Fibroblast of lung (primary cell): ENCODE data around the gene PET100.

ENCODE experiments used
- EZH2 ChIP-seq: IDR thresholded peaks from 2 replicates; pipeline ENCODE4 v1.5.1; 2012; ENCODE audit warnings: low read length, control low read depth, mild to moderate bottlenecking; ENCODE audit errors: missing control alignments
- TF ChIP-seq, protein P1 (sequence below), 2 donors: IDR thresholded peaks in 1 of 2; conservative IDR thresholded peaks in 1 of 2; 1 replicate in 1 of 2; 2 replicates in 1 of 2; pipeline ENCODE4 v1.5.1; 2011 to 2012; ENCODE audit warnings: low read length in 2 of 2, control low read depth in 1 of 2, inconsistent platforms in 1 of 2, low read depth in 1 of 2, mild to moderate bottlenecking in 1 of 2

DNA sequence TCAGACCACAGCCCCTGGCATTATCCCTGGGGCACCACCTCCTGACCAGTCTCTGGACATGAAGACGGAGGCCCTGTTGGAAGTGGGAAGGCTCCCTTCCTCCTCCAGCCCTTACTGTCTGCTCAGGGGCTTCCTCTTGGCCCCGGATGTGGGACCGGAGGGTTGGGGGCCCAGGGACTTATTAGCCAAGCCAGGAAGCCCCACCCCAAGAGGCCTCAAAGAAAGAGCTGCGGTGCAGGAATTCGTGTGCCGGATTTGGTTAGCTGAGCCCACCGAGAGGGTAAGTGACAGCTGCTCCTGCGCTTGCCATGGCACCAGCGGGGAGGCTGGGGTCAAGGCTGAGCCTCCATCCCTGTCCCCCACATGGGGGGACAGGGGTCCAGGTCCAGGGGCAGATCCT is 39.2 kb downstream of the PET100 start, which contains the start of gene RETN:
- TF ChIP-seq, protein P1, sequence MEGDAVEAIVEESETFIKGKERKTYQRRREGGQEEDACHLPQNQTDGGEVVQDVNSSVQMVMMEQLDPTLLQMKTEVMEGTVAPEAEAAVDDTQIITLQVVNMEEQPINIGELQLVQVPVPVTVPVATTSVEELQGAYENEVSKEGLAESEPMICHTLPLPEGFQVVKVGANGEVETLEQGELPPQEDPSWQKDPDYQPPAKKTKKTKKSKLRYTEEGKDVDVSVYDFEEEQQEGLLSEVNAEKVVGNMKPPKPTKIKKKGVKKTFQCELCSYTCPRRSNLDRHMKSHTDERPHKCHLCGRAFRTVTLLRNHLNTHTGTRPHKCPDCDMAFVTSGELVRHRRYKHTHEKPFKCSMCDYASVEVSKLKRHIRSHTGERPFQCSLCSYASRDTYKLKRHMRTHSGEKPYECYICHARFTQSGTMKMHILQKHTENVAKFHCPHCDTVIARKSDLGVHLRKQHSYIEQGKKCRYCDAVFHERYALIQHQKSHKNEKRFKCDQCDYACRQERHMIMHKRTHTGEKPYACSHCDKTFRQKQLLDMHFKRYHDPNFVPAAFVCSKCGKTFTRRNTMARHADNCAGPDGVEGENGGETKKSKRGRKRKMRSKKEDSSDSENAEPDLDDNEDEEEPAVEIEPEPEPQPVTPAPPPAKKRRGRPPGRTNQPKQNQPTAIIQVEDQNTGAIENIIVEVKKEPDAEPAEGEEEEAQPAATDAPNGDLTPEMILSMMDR (conservative IDR thresholded peaks at IDR 0.05 in 1 of 2, IDR thresholded peaks at IDR 0.05 in 1 of 2; ENCODE audit: low read depth in 1 of 2, low read length in 2 of 2): no peak
- no peak for TF ChIP-seq EZH2
